Transverse colon (tissue), 3 donors: ENCODE measurements around the gene OR2T1.
"Not testable (repeated sequence)": the region's sequence is repeated elsewhere in the genome, so short reads cannot be mapped to it uniquely, and the experiment has no call there.

ENCODE experiments used
- EP300 ChIP-seq: sonication (generic); formaldehyde crosslinking; IDR thresholded peaks from one replicate; pipeline ENCODE4 v1.6.1; 2017; ENCODE audit warnings: antibody characterized with exemption, low read depth
- POLR2A ChIP-seq: fragments of 450-650 bp; IDR thresholded peaks from one replicate; pipeline ENCODE4 v1.6.1; 2016; ENCODE audit warnings: antibody characterized with exemption, mild to moderate bottlenecking, moderate library complexity
- TF ChIP-seq, protein P1 (sequence below), 5 experiments: fragments of 200-600 bp in 3 of 5; fragments of 450-650 bp in 2 of 5; sonication (generic) in 3 of 5; IDR thresholded peaks; 1 replicate in 2 of 5; 2 replicates in 3 of 5; pipeline ENCODE4 v1.5.1; 2016 to 2017; ENCODE audit warnings: antibody characterized with exemption in 5 of 5, inconsistent platforms in 3 of 5, mild to moderate bottlenecking in 2 of 5, moderate library complexity in 1 of 5

DNA sequence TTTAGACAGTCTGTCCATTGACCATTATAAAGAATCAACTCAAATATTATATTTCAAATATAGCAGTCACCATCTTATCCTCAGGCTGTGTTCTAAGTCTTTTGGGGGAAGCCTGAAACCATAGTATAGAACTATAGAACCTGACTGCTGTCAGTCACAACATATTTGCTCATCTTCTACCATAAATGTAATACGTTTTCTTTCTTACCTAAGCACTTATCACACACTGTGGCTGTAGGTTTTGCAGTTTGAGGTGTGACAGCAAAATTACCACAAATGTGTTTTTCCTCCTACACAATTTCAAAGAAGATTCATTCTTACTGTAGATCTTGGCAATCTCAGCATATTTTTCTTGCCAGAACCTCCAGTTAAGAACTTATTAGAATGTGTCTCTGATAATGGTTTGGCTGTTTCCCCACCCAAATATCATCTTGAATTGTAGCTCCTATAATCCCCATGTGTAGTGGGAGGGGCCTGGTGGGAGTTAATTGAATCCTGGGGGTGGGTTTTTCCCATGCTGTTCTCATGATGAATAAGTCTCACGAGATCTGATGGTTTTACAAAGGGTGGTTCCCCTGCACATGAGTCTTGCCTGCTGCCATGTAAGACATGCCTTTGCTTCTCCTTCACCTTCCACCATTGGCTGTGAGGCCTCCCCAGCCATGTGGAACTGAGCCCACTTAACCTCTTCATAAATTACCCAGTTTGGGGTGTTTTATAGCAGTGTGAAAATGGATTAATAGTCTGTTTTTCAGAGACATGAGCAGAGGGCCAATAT, 39.8 kb downstream of the OR2T1 start:
- TF ChIP-seq POLR2A, EP300: not testable (repeated sequence)
- TF ChIP-seq, protein P1, sequence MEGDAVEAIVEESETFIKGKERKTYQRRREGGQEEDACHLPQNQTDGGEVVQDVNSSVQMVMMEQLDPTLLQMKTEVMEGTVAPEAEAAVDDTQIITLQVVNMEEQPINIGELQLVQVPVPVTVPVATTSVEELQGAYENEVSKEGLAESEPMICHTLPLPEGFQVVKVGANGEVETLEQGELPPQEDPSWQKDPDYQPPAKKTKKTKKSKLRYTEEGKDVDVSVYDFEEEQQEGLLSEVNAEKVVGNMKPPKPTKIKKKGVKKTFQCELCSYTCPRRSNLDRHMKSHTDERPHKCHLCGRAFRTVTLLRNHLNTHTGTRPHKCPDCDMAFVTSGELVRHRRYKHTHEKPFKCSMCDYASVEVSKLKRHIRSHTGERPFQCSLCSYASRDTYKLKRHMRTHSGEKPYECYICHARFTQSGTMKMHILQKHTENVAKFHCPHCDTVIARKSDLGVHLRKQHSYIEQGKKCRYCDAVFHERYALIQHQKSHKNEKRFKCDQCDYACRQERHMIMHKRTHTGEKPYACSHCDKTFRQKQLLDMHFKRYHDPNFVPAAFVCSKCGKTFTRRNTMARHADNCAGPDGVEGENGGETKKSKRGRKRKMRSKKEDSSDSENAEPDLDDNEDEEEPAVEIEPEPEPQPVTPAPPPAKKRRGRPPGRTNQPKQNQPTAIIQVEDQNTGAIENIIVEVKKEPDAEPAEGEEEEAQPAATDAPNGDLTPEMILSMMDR (IDR thresholded peaks at IDR 0.05), result not testable (repeated sequence)
